RWPE2 (cell line): ENCODE data around the gene VASN.
"Not testable (repeated sequence)": the region's sequence is repeated elsewhere in the genome, so short reads cannot be mapped to it uniquely, and the experiment has no call there.

Experiments
- ATAC-seq: fragments of 200-7000 bp; cut with Tn5 transposase; 3 replicates; pipeline ENCODE4 v1.9.1; 2021; ENCODE audit warnings: low read depth
- DNase-seq: peaks from one replicate; pipeline ENCODE4 v3.0.0-alpha.2; 2020; ENCODE audit warnings: low spot score
- H3K27ac ChIP-seq: fragments of 450-650 bp; 2 replicates; pipeline ENCODE4 v1.5.1; 2017; ENCODE audit warnings: mild to moderate bottlenecking; ENCODE audit not compliant: poor library complexity, severe bottlenecking
- H3K27me3 ChIP-seq: fragments of 250-450 bp; sonication (Bioruptor Pico); 2 replicates; pipeline ENCODE4 v1.5.1; 2021; ENCODE audit warnings: mild to moderate bottlenecking, moderate library complexity; ENCODE audit not compliant: insufficient read depth, poor library complexity, severe bottlenecking
- H3K36me3 ChIP-seq: fragments of 250-450 bp; sonication (Bioruptor Pico); 2 replicates; pipeline ENCODE4 v1.5.1; 2020; ENCODE audit warnings: low read depth, mild to moderate bottlenecking, moderate library complexity
- H3K4me1 ChIP-seq: fragments of 250-450 bp; sonication (Bioruptor Pico); 2 replicates; pipeline ENCODE4 v1.5.1; 2021; ENCODE audit warnings: mild to moderate bottlenecking, moderate library complexity; ENCODE audit not compliant: insufficient read depth, poor library complexity, severe bottlenecking
- H3K4me3 ChIP-seq: fragments of 250-450 bp; sonication (Bioruptor Pico); 2 replicates; pipeline ENCODE4 v1.5.1; 2021; ENCODE audit warnings: mild to moderate bottlenecking, moderate library complexity; ENCODE audit not compliant: severe bottlenecking
- H3K9me3 ChIP-seq: fragments of 250-450 bp; sonication (Bioruptor Pico); 2 replicates; pipeline ENCODE4 v1.5.1; 2021; ENCODE audit warnings: mild to moderate bottlenecking, moderate library complexity; ENCODE audit not compliant: severe bottlenecking
- CTCF ChIP-seq: fragments of 450-650 bp; IDR thresholded peaks from one replicate; pipeline ENCODE4 v1.5.1; 2017; ENCODE audit warnings: mild to moderate bottlenecking, moderate library complexity; ENCODE audit not compliant: poor library complexity, severe bottlenecking

The VASN gene

DNA sequence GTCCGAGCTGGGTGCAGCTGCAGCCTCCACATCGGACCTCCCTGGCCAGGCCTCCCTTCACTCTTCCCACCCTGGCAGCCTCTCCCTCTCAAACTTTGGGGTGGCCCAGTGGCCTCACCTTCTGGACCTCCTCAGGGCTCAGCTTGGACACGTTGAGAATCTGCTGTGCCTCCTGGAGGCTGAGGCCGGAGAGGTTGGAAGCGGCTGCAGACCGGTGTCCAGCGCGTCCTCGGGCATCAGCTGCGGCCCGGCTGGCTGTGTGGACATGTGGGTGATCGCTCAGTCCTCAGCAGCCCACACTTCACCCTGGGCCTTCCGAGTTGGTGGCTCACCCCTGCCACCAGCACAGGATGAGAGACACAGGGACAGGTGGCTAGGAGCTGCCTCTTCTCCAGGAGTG lies 30.4 kb upstream of the VASN start:
- Histone ChIP-seq H3K4me1 (no peaks in the 10 kb centered on the region), H3K27ac (no peak overlapping the region), H3K4me3 (no peak overlapping the region), H3K27me3 (no peaks in the 10 kb centered on the region), H3K9me3 (no peaks in the 10 kb centered on the region), H3K36me3 (peaks cover 22% of the 10 kb centered on the region)
- TF ChIP-seq CTCF, result no peak
- ATAC-seq (no peak), DNase-seq (no peak)

GRCh38 chr16:4342866-4343744 lies 28.5 kb upstream of the VASN start:
- Histone ChIP-seq H3K9me3 (no peaks in the 10 kb centered on the region), H3K4me1 (no peaks in the 10 kb centered on the region), H3K36me3 (peaks cover 17% of the 10 kb centered on the region), H3K27me3 (no peaks in the 10 kb centered on the region), H3K4me3 (no peak overlapping the region), H3K27ac (no peak overlapping the region)
- ATAC-seq (no peak), DNase-seq (no peak)
- TF ChIP-seq CTCF, result no peak

GRCh38 chr16:4344300-4344982 lies 27.2 kb upstream of the VASN start:
- ATAC-seq, result peak; percentile 59
- H3K4me1 ChIP-seq, H3K27ac ChIP-seq, H3K27me3 ChIP-seq, H3K9me3 ChIP-seq, DNase-seq, H3K4me3 ChIP-seq: not testable (repeated sequence)
- peaks cover 18% of the 10 kb centered on the region for H3K36me3 ChIP-seq

GRCh38 chr16:4344983-4345835 lies 26.4 kb upstream of the VASN start:
- H3K27ac ChIP-seq, result peak overlapping the region; percentile 9
- no peaks in the 10 kb centered on the region for H3K27me3 ChIP-seq
- TF ChIP-seq CTCF, result no peak
- DNase-seq (no peak), ATAC-seq (no peak)
- no peaks in the 10 kb centered on the region for H3K9me3 ChIP-seq
- peaks cover 4% of the 10 kb centered on the region for H3K4me1 ChIP-seq
- H3K4me3 ChIP-seq, result no peak overlapping the region
- peaks cover 23% of the 10 kb centered on the region for H3K36me3 ChIP-seq
